HEK293T (cell line): ENCODE measurements around the gene RET.

ENCODE experiments used
- BHLHE40 ChIP-seq: fragments of 450-650 bp; IDR thresholded peaks from 2 replicates; pipeline ENCODE4 v1.6.1; 2016; ENCODE audit warnings: mild to moderate bottlenecking, moderate library complexity, borderline replicate concordance
- ELF4 ChIP-seq: fragments of 450-650 bp; IDR thresholded peaks from 2 replicates; pipeline ENCODE4 v1.6.1; 2017; ENCODE audit warnings: antibody characterized with exemption
- FOXA1 ChIP-seq: fragments of 450-650 bp; IDR thresholded peaks from 2 replicates; pipeline ENCODE4 v1.6.1; 2016; ENCODE audit warnings: mild to moderate bottlenecking
- FOXK2 ChIP-seq: fragments of 450-650 bp; IDR thresholded peaks from 2 replicates; pipeline ENCODE4 v1.6.1; 2016; ENCODE audit warnings: mild to moderate bottlenecking
- FOXM1 ChIP-seq: fragments of 450-650 bp; IDR thresholded peaks from 2 replicates; pipeline ENCODE4 v1.6.1; 2017; ENCODE audit warnings: mild to moderate bottlenecking, borderline replicate concordance
- HDGF ChIP-seq: fragments of 450-650 bp; IDR thresholded peaks from 2 replicates; pipeline ENCODE4 v1.6.1; 2017; ENCODE audit warnings: antibody characterized with exemption, borderline replicate concordance
- L3MBTL2 ChIP-seq: fragments of 450-650 bp; conservative IDR thresholded peaks from 2 replicates; pipeline ENCODE4 v1.6.1; 2016; ENCODE audit warnings: mild to moderate bottlenecking
- LEF1 ChIP-seq: fragments of 450-650 bp; IDR thresholded peaks from 2 replicates; pipeline ENCODE4 v1.6.1; 2017; ENCODE audit warnings: mild to moderate bottlenecking, borderline replicate concordance
- NFRKB ChIP-seq: fragments of 450-650 bp; IDR thresholded peaks from 2 replicates; pipeline ENCODE4 v1.6.1; 2016; ENCODE audit warnings: mild to moderate bottlenecking, moderate library complexity
- SP1 ChIP-seq: fragments of 450-650 bp; IDR thresholded peaks from 2 replicates; pipeline ENCODE4 v1.6.1; 2017
- SUZ12 ChIP-seq: fragments of 450-650 bp; IDR thresholded peaks from 2 replicates; pipeline ENCODE4 v1.6.1; 2016; ENCODE audit warnings: mild to moderate bottlenecking
- TARDBP ChIP-seq: fragments of 450-650 bp; IDR thresholded peaks from 2 replicates; pipeline ENCODE4 v1.6.1; 2016

GRCh38 chr10:43167498-43167889, 90.6 kb downstream of the RET start:
- no peak for TF ChIP-seq FOXM1
- no peak for TF ChIP-seq BHLHE40
- no peak for TF ChIP-seq TARDBP
- TF ChIP-seq SP1: no peak
- no peak for TF ChIP-seq HDGF
- TF ChIP-seq FOXK2: no peak
- no peak for TF ChIP-seq LEF1
- TF ChIP-seq FOXA1: no peak
- no peak for TF ChIP-seq L3MBTL2
- TF ChIP-seq NFRKB: no peak
- TF ChIP-seq SUZ12: no peak
- no peak for TF ChIP-seq ELF4
